ENCODE measurements around the gene FUT2.

FUT2 gene

DNA sequence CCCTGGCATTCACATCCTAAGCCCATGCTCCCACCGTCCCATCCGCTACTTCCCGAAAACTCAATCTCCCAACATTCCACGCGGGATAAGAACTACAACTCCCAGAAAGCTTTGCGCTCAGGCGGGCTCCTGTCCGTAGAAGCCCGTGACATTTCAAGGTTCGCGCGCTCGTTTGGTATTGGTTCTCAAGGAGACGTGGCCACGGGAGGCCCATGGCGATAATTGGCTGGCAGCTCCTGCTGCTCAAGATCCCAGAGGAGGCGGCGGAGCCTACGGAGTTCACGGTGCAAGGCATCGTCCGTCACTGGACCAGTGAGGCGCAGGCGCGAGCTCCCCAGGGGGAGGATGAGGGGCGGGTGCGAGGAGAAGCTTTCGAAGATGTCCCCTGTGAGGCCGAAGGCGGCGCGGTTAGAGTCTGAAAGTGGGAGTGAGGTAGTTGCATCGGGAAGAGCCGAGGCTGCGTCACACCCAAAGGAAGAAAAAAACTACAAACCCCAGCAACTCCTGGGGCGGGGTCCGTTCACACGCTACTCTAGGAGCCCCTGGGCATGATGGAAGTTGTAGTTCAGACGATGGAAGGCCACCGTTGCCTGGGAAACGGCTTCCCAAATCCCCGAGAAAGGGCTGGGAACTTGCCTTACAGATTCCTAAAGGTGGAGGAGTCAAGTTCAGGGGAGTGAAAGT lies 25.0 kb downstream of the FUT2 start:
- FAIRE-seq = peak; percentile 98
- DNase-seq (ENCODE audit: insufficient read length) = peak; percentile 97
- TF ChIP-seq POLR2A (IDR thresholded peaks at IDR 0.05; ENCODE audit: low read depth, low read length) (peak; percentile 47; the same call in 1 of the 2 replicates), TAF1 (IDR thresholded peaks at IDR 0.05; ENCODE audit: borderline replicate concordance, low read depth, low read length) (no peak)

DNA sequence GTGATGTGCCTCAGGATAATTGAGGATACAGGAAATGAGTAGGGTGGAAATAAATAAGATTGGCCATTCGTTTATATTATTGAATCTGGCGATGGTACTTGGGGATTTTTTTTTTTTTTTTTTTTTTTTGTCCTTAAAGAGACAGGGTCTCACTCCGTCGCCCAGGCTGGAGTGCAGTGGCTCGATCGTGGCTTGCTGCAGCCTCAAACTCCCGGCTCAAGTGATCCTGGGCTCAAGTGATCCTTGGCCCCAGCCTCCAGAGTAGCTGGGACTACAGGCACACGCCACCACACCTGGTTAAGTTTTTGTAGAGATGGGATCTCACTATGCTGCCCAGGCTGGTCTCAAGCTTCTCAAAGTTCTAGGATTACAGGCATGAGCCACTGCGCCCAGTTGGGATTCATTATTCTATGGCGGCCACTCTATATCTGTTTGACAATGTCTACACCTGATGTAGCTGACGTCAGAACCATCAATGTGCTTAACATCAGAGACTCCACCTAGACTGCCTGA lies 26.5 kb downstream of the FUT2 start:
- FAIRE-seq = no peak
- no peak for TF ChIP-seq POLR2AphosphoS5 (IDR thresholded peaks at IDR 0.05; ENCODE audit: low read depth, low read length)
- TF ChIP-seq TAF1 (IDR thresholded peaks at IDR 0.05; ENCODE audit: borderline replicate concordance, low read depth, low read length) = no peak
- no peak for TF ChIP-seq POLR2A (IDR thresholded peaks at IDR 0.05; ENCODE audit: low read depth, low read length)
- DNase-seq (ENCODE audit: insufficient read length) = no peak

DNA sequence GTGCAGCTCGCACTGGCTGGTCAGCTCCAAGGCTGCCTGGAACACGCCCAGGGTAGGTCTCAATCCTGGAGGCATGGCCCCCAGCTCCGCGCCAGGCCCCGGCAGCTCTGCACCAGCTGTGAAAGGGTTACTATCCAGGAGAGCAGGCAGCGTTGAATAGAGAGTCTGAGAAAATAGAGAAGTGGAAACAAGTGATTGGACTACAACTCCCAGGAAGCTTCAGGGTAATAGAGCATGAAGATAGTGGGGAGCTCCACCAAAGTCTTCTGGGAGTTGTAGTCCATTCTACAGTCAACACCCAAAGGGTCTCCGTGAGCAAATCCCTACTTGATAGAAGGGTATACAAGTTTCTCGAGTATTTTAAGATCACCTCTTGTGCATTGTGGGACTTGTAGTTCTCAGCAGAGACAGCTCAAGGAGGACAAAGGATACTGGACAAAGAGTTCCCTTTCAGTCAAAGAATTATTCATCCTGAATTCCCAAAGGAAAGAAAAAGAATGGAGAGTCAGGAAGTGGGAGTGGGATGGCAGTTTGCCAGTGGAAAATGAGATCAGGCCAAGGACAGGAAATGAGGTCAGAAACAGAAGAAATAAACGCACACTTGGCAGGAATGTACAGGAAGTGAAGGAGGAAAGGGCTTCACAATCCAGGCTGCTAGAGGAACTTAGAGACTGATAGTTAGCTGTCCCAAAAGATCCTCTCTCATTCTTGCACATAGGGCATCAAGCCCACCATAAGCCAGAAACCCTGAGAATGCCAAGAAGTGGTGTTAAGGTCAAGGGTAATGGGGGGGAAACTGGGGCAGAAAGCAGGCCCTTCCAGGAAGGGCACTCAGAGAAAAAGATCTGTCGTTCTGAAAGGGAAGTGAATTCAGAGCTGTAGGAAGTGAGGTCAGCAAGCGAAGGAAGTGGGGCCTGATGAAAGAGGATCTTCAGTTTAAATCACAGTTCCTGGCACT lies 29.3 kb downstream of the FUT2 start:
- FAIRE-seq (no peak), DNase-seq (ENCODE audit: insufficient read length) (no peak)
- TF ChIP-seq POLR2AphosphoS5 (IDR thresholded peaks at IDR 0.05; ENCODE audit: low read depth, low read length) = no peak
- TF ChIP-seq TAF1 (IDR thresholded peaks at IDR 0.05; ENCODE audit: borderline replicate concordance, low read depth, low read length) = no peak
- no peak for TF ChIP-seq POLR2A (IDR thresholded peaks at IDR 0.05; ENCODE audit: low read depth, low read length)

DNA sequence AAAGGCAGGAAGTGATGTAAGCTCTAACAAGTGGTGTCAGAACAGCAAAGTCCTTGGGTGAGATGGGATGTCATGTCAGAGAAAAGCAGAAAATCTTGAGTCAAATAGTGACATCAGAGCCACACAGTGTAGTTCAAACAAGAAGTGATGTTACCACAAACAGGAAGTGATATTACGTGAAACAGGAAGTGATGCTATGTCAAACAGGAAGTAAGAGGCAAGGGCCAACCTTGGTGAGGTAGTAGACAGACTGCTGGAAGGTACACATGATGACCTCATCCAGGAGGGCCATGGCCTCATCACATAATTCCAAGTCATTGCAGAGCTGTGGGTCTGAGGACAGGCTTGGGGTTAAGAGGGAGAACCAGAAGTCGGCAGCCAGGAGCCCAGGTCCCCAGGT lies 30.8 kb downstream of the FUT2 start:
- TF ChIP-seq POLR2AphosphoS5 (IDR thresholded peaks at IDR 0.05; ENCODE audit: low read depth, low read length) = no peak
- TF ChIP-seq TAF1 (IDR thresholded peaks at IDR 0.05; ENCODE audit: borderline replicate concordance, low read depth, low read length) = no peak
- TF ChIP-seq POLR2A (IDR thresholded peaks at IDR 0.05; ENCODE audit: low read depth, low read length) = no peak
- FAIRE-seq = no peak
- DNase-seq (ENCODE audit: insufficient read length) = no peak

DNA sequence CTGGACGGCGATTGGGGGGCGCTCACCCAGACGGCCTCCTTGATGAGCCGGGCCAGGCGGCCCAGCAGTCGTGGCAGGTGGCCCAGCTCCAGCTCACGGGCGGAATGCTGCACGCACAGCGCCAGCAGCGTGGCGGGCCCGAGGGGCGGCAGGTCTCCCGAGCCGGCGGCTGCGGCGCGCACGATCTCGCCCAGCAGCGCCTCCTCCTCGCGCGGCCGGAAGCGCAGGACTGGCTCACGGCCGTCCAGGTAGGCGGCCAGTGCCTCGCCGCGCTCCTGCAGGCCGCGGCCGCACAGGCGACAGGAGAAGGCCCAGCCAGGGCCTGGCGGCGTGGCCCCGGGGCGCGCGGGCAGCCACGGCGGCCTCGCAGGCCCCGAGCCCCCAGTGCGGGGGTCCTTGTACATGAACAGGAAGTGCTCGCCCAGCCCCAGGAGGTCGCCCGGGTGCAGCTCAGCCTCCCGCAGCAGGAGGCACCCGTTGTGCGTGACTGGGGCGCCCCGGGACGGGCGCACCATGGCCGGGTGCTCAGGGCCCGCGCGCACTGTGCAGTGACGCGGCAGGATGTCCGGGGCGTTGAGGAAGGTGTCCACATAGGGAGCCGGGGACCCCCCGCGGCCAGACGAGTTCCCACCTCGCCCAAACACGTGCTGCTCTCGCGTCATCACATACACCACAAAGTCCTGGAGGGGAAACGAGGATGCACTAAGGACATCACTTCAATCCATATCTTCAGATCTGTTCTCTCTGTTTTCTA lies 33.3 kb downstream of the FUT2 start:
- DNase-seq (ENCODE audit: insufficient read length) = no peak
- no peak for TF ChIP-seq POLR2AphosphoS5 (IDR thresholded peaks at IDR 0.05; ENCODE audit: low read depth, low read length)
- no peak for TF ChIP-seq TAF1 (IDR thresholded peaks at IDR 0.05; ENCODE audit: borderline replicate concordance, low read depth, low read length)
- no peak for TF ChIP-seq POLR2A (IDR thresholded peaks at IDR 0.05; ENCODE audit: low read depth, low read length)
- FAIRE-seq = no peak

DNA sequence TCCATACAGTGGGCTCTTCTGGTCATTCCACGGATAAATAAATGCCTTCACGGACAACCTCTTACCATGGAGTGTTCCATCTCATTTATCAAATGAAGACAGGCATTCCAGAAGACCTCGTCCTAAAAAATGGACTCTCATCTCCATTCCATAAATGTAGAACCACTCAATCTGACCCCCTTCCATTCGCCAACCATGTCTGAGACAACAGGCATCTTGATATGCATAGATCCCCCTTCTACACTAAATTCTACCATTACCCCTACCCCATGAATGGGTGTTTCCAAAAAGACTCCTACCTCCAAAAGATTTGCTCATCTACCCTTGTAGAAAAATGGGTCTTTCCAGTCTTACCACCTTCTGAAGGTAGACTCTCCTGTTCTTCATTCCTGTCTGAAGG lies 35.7 kb downstream of the FUT2 start:
- DNase-seq (ENCODE audit: insufficient read length) (no peak), FAIRE-seq (no peak)
- no peak for TF ChIP-seq TAF1 (IDR thresholded peaks at IDR 0.05; ENCODE audit: borderline replicate concordance, low read depth, low read length)

DNA sequence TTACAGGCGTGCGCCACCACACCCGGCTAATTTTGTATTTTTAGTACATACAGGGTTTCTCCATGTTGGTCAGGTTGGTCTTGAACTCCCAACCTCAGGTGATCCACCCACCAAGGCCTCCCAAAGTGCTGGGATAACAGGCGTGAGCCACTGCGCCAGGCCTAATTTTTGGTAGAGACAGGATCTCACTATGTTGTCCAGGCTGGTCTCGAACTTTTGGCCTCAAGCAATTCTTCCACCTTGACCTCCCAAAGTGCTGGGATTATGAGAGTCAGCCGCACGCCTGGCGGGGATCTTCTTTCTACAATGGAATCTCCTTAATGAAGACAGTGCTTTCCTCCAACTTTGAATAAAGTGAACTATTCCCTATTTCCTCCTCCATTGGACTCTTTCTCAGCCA lies 38.9 kb downstream of the FUT2 start:
- TF ChIP-seq POLR2A (IDR thresholded peaks at IDR 0.05; ENCODE audit: low read depth, low read length) (no peak), TAF1 (IDR thresholded peaks at IDR 0.05; ENCODE audit: borderline replicate concordance, low read depth, low read length) (no peak), POLR2AphosphoS5 (IDR thresholded peaks at IDR 0.05; ENCODE audit: low read depth, low read length) (no peak)

DNA sequence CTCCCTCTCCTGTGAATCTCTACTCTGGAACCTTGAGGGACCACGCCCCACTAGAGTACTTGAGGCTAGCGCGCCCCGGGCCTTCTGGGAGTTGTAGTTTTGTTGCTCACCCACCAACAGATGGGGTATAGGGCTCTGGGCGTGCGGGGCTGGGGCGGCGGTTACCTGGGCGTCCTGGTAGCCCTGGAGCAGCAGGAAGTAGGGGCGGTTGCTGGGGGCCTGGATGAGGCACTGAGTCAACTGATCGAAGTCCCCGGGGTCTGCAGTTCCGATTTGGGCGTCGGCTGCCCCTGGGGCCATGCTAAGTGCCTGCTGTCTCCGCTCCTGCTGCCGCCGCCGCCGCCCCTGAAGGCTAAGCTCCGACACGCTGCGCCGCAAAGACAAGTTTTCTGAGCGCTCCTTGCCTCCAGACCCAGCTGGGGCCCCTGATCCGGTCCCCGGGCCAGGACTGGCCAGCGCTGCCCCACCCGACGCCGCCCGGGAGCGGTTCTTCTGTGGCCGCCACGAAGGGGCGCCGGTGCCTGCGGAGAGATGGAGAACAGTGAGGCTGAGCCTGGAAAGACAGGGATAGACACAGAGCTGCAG lies 39.4 kb downstream of the FUT2 start:
- FAIRE-seq = no peak
- TF ChIP-seq POLR2A (IDR thresholded peaks at IDR 0.05; ENCODE audit: low read depth, low read length) = no peak
- TF ChIP-seq TAF1 (IDR thresholded peaks at IDR 0.05; ENCODE audit: borderline replicate concordance, low read depth, low read length) = no peak
- DNase-seq (ENCODE audit: insufficient read length) = no peak

More for the DNA sequence above, 38.9 kb downstream of the FUT2 start:
- FAIRE-seq (no peak), DNase-seq (ENCODE audit: insufficient read length) (no peak)

DNA sequence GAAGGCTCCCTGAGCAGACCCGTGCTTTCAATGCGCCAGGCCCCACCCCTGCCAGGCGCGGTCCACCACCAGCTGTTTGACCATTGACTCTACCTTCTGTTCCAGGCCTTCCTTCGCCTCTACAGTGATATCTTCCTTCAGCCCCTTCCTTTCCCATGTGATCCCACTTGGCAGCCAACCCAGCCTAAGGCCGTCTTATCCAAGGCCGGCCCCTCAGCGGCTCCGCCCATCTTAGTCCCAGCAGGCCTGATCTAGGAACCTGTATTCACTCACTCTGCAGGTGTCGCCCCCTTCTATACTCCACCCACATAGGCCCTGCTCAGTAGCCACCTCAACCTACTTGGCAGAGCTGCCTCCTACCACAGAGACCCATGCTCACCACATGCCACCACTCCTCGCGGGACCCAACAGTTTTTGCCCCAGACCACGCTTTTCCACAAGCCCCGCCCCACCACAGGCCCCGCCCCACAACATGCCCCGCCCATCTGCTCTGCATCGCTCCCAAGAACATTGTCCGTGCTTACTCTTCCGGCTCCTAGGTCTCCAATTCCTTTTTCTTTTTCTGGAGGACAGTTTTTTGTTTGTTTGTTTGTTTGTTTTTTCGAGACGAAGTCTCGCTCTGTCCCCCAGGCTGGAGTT lies 41.7 kb downstream of the FUT2 start:
- DNase-seq (ENCODE audit: insufficient read length) (no peak), FAIRE-seq (no peak)
- TF ChIP-seq POLR2AphosphoS5 (IDR thresholded peaks at IDR 0.05; ENCODE audit: low read depth, low read length) = no peak
- TF ChIP-seq POLR2A (IDR thresholded peaks at IDR 0.05; ENCODE audit: low read depth, low read length) = no peak
- no peak for TF ChIP-seq TAF1 (IDR thresholded peaks at IDR 0.05; ENCODE audit: borderline replicate concordance, low read depth, low read length)

DNA sequence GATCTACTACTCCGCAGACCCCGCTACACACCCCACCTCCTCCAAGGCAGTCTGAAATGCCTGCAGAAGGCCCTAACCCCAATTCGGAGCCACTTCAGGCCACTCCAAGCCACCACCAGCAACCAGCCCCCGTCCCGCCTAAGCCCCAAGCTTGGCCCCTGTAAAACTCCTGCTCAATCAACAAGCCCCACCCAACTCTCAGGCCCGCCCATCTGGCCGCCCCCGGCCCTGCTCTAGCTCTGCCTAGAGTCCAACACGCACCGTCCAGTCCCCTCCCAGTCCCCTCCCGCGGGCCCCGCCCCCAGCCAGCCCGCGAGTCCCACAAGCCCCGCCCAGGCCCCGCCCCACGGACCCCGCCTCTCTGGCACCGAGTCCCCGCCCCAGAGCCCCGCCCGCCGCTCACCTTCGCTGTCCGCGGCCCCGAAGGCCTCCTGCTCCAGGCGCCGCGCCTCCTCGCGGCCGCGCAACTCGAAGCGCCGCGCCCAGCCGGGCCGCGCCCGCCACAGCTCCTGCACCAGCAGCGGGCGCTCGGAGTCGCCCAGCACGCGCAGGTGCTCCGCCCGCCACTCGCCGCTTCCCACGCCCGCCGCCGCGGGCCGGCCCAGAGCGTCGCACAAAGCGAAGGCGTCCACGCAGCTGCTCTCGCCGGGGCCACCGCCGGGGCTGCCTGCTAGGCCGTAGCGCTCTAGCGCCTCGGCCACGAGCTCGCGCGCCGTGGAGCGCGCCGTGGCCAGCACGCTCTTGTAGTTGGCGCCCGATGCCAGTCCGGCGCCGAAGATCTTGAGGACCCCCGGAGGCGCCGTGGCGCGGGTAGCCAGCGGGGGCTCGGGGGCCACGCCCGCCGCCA lies 43.0 kb downstream of the FUT2 start:
- no peak for TF ChIP-seq POLR2AphosphoS5 (IDR thresholded peaks at IDR 0.05; ENCODE audit: low read depth, low read length)
- TF ChIP-seq POLR2A (IDR thresholded peaks at IDR 0.05; ENCODE audit: low read depth, low read length) = no peak
- TF ChIP-seq TAF1 (IDR thresholded peaks at IDR 0.05; ENCODE audit: borderline replicate concordance, low read depth, low read length) = no peak
- FAIRE-seq = no peak
- DNase-seq (ENCODE audit: insufficient read length) = peak; percentile 98
